Putamen (tissue), 1 donor: ENCODE results near the gene LOXL1.
"Not testable (repeated sequence)": the region's sequence is repeated elsewhere in the genome, so short reads cannot be mapped to it uniquely, and the experiment has no call there.

Experiments used
- DNase-seq: peaks from one replicate; pipeline ENCODE4 v3.0.0-alpha.2; 2016; ENCODE audit warnings: low spot score

The LOXL1 gene

DNA sequence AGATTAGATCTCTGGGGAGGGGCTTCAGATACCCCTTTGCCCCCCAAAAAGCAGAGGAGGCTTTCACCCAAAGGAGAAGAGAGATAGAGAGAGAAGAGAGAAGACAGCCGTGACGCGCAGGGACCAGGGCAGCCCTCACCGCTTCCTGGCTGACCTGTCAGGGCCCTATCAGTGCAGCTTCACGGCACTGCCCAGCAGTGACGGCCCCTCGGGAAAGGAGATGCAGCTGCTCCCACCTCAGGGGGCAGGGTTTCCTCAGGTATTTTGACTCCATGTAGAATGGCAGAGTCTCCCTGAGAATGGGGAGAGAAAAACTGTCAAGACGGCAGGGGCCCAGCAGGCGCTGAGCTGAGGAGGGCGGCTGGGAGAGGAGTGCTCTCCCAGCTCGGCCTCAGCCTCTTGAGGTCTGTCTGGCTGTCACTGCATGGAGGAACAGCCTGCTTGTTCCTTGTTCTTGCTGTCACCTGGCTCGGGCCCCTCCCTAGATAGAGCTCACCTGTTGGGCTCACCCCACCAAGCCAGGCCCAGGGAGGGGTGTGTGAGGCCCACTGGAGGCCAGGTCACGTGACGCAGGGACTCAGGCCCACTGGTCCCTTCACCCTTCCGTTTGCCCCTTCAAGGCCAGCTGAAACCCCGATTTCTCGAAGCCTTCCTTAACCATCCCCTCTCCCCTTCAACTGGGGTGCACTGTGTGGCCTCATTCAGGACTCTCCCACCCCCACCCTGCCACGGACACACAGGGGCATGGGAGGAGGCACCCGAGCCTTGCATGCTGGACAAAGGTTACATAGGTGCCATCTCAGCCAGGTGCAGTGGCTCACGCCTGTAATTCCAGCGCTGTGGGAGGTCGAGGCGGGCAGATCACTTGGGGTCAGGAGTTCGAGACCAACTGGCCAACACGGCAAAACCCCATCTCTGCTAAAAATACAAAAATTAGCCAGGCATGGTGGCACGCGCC is 28.2 kb downstream of the LOXL1 start:
- no peak for DNase-seq

- no peak for DNase-seq
Observed at GRCh38 chr15:73955326-73955725, 29.1 kb downstream of the LOXL1 start.

- no peak for DNase-seq
Observed at GRCh38 chr15:73955861-73956742, 29.8 kb downstream of the LOXL1 start.

- no peak for DNase-seq
Observed at GRCh38 chr15:73956743-73957135, 30.5 kb downstream of the LOXL1 start.

DNA sequence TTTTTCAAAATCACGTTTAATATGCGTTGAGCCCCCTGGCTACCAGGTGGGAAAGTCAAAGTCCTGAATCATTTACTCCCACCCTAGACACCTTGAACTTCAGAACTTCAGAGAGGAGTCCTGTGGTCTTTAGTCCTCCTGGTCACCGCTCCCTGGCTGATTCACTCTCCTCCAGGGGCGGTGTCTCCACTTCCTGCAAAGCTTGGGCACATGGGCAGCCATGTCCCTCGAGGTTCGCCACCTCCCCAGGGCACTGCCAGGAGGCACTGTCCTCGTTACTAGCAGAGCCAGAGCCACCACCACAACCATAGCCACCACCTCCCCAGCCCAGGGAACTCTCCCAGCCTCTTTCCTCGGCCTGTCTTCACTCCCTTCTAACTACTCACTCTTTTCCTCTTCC is 31.0 kb downstream of the LOXL1 start:
- DNase-seq, result no peak

- DNase-seq, result no peak
Observed at GRCh38 chr15:73957785-73958184, 31.5 kb downstream of the LOXL1 start.

DNA sequence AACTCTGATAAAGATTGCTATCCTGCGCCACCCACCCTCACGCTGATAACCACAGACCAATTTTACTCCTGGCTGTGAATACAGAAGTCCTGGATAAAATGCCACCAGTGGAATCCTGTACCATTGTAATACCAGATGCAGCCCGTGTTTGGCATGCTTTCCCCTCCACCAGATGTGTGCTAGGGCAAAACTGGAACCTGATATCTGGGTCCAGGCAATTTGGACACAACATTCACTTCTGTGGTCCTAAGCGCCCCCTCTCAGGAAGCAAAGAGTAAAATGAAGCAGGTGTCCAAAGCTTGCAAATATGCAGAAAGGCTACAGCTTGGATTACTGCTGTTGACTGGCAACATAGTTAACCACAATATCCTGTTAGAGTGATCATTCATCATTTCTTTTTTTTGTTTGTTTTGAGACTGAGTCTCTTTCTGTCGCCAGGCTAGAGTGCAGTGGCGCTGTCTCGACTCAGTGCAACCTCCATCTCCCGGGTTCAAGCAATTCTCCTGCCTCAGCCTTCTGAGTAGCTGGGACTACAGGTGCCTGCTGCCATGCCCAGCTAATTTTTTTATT is 32.8 kb downstream of the LOXL1 start:
- DNase-seq, result no peak

GRCh38 chr15:73959801-73960200 is 33.5 kb downstream of the LOXL1 start:
- DNase-seq, result no peak

GRCh38 chr15:73960472-73961070 is 34.3 kb downstream of the LOXL1 start:
- not testable (repeated sequence) for DNase-seq

DNA sequence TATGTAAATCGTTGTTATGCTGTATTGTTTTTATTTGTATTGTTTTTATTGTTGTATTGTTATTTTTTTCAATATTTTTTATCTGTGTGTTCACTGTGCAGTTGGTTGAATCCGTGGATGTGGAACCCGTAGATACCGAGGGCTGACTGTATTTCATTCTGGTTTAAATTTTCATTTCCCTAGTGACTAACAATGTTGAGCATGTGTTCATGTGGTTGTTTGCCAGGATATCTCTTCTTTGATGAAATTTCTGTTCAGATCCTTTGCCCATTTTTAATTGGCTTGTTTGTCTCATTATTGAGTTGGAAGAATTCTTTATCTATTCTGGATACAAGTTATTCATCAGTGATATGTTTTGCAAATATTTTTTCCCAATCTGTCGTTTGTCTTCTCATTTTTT is 36.2 kb downstream of the LOXL1 start:
- DNase-seq, result no peak

DNA sequence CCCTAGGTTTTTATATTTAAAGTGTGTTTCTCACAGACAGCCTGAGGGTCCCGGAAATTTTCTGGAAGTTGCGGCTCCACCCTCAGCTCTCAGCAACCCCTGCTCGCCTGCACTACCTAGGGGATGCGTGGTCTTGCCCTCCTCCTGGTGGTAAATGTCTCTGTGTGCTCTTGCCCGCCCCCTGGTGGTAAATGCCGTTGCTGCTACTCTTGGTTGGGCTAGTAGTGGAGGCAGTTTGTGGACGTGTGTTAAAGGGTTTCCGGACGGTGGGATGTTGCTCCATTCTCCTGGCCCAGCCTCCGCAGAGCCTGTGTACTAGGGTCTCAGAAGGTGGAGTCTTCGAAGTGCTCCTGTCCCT is 38.5 kb downstream of the LOXL1 start:
- DNase-seq, result no peak

DNA sequence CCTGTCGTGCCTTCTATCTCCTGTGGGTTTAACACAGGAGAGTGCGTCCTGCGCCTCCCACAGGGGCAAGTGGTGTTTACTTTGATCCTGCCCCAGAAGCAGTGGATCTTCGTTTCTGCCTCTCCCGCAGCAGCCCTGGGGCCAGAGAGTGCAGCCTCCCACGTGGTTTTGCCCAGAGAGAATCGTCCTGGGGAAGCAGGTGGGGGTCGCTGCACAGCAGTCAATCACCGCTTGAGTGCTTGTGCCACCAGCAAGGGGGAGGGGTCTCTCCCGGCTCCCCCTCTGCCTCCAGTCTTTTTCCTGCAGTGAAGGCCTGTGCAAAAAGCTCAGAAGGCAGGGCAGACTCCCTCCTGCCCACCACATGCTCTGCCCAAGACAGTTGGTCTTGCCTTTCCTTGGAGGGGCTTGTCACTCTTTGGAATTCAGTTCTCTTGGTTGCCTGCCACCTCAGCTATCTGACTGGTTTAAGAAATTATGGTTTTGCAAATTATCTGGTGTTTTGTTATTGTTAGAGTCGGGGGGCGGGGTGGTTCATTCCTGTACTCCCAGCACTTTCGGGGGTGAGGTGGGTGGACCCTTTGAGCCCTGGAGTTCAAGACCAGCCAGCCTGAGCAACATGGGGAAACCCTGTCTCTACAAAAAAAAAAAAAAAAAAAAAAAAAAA is 39.0 kb downstream of the LOXL1 start:
- DNase-seq, result no peak

GRCh38 chr15:73965758-73966113 is 39.5 kb downstream of the LOXL1 start:
- DNase-seq, result no peak

GRCh38 chr15:73968461-73968860 is 42.2 kb downstream of the LOXL1 start:
- no peak for DNase-seq

- DNase-seq, result no peak
Observed at GRCh38 chr15:73969151-73969759, 43.0 kb downstream of the LOXL1 start.

DNA sequence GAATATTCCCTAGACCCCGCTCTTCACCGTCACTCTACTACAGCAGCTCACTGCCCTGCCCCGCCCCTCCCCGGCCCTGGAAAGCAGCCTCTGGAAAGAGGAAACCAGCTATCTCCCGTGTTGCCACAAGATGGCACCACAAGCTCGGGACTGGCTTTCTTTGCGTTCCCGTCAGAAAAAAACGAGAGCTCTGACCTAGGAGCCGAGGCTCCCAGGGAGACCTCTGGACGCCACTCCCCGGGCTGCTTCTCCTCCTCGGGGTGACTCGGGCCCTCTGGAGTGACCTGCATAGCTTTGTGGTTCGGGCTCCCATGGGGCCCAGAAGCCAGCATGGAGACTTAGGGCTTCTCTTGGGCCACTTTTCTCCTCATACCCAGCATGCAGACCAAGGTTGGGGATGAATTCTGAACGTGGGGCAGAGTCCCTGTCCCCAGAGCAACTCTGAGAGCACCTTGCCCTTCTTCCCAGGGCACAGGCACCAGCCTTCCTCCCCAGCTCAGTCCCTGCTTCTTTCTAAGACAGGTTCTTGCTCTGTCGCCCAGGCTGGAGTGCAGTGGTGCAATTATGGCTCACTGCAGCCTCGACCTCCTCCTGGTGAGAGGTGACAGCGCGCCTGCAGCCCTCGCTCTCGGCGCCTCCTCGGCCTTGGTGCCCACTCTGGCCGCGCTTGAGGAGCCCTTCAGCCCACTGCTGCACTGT is 46.9 kb downstream of the LOXL1 start:
- DNase-seq, result peak; percentile 67

DNA sequence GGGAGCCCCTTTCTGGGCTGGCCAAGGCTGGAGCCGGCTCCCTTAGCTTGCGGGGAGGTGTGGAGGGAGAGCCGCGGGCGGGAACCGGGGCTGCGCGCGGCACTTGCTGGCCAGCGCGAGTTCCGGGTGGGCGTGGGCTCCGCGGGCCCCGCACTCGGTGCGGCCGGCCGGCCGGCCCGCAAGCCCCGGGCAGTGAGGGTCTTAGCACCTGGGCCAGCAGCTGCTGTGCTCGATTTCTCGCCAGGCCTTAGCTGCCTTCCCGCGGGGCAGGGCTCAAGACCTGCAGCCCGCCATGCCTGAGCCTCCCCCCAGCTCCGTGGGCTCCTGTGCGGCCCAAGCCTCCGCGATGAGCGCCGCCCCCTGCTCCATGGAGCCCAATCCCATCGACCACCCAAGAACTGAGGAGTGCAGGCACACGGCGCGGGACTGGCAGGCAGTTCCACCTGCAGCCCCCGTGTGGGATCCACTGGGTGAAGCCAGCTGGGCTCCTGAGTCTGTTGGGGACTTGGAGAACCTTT is 47.5 kb downstream of the LOXL1 start:
- DNase-seq, result not testable (repeated sequence)

GRCh38 chr15:73975440-73976125 is 49.3 kb downstream of the LOXL1 start:
- not testable (repeated sequence) for DNase-seq

- DNase-seq, result no peak
Observed at GRCh38 chr15:73978896-73979295, 52.6 kb downstream of the LOXL1 start.

DNA sequence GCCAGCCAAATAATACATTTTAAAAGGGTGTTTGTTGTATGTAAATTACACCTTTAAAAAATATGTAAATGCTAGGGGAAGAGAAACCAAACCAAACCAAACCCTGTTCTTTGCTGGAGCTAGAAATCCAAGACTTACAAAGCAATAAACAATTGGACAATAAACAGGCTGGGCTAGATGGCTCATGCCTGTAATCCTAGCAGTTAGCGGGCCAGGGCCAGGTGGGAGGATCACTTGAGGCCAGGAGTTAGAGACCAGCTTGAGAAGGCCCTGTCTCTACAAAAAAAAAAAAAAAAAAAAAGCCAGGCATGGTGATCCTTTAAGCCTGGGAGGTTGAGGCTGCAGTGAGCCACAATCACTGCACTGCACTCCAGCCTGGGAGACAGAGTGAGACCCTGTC is 53.4 kb downstream of the LOXL1 start:
- no peak for DNase-seq
